ENCODE data around the gene PPP1CA. TPM values are rescaled to one million over a fixed set of nuclear protein-coding genes. Genes with fewer than 3 reads are reported as not detected.

PPP1CA gene
- total RNA-seq, 1 donor from 2014 or later: 262 TPM

DNA sequence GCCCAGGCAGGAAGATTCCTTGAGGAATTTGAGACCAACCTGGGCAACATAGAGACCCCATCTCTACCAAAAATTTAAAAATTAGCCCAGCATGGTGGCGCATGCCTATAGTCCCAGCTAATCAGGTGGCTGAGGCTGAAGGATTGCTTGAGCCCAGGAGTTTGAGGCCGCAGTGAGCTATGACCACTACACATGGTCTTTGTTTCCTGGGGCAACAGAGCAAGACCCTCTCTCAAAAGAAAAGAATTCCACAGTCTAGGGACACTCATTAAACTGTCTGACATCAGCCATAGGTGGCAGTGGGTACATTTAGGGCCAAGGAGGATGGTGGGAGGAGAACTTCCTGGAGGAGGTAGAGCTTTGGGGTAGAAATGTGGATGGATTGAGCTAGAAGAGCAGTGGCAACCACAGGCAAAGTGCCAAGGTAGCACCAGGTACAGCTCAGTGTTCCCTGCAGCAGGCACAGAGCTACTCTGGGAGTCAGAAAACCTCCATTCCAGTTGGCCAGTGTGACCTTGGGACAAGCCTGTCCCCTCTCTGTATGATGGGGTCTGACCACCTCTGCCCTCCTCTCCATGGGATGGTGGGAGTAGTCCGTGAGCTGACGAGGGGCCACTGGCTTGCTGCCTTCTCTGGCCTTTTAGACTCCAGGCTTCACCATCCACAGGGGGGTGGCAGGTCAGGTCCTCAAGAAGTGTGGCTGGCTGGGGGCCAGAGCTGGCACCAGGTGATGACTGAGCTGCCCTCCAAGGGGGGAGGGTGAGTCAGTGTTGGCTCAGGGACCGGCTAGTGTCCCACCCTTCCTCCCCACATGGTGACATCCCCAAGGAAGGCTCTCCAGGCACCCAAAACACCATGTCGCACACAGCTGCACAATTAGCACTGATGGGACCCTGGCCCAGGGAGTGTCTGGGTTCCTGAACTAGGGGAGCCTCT is 24.5 kb downstream of the PPP1CA start:
- H3K27me3 Mint-ChIP-seq (ENCODE audit: low read depth): peaks cover 38% of the 10 kb centered on the region
- no peaks in the 10 kb centered on the region for H3K9me3 Mint-ChIP-seq
- H3K36me3 Mint-ChIP-seq (ENCODE audit: low read depth): no peaks in the 10 kb centered on the region
- DNase-seq (ENCODE audit: low spot score): no peak
- intact Hi-C loops (cut with micrococcal nuclease): no loop called here
- H3K4me3 Mint-ChIP-seq (ENCODE audit: low read depth): no peak overlapping the region
- peaks cover 12% of the 10 kb centered on the region for H3K4me1 Mint-ChIP-seq (ENCODE audit: low read depth)
- no peak overlapping the region for H3K27ac Mint-ChIP-seq

DNA sequence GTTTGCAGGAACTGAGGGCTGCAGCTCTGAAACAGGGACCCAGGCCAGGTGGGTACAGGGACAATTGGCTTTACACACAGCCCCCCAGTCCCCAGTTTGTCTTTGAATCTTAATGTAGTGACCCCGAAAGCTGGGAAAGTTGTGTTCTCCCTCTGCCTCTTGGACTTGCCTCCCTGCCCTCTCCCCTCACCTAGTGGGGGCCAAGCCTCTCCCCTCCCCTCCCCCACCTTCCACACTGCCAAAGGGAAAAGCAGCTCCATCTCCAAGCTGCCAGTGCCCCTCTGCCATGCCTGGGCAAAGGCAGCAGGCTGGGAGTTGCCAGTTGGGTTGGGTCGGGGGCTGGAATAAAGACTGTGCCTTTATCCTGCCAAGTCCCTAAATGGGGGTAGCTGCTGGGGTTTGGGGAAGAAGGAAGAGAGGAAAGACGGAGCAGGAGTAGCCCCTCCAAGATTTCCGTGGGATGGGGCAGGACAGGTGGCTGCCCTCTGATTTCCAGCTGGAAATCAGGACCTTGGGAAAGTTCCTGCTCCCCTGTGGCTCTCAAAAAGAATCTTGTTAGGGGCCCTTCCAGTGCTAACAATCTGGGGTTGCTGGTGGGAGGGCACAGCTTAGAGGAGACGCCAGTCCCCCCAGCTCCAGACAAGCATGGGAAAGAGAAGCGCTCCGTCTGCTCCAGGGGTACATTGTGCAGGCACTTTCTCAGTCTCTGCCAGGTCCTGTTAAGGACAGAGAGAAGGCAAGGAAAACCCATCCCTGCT is 25.4 kb downstream of the PPP1CA start:
- H3K4me1 Mint-ChIP-seq (ENCODE audit: low read depth): peaks cover 18% of the 10 kb centered on the region

DNA sequence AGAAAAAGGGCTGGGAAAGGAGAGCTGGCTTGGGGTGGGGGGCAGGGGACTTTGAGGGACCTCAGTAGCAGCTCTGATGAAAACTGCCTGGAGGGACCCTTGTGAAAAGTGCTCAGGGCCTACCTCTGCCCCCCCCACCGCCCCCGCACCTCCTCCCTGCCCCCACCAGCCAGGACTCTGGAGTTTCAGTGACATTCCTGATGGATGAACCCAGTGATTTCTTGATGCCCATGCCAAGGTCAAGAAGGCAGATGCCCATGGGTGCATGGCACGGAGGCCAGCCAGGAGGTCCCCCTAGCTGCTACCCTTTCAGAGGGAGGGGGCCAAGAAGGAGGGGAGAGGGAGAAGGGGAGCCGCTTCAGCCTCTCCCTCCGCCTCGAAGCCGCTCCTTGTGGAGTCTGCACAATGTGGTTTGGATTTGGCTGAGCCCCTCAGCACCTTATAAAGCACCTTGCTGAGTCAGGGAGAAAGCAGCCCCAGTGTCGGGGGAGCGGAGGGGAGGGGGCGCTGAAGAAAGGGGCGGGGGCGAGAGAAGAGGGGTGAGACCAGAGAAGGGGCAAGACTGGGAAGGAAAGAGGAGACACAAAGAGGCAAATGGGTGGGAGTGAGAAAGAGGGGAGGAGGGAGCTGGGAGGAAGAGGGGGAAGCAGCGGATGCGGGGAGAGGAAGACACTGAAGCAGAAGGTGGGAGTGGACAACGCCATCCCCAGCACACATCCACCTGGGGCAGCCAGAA is 26.2 kb downstream of the PPP1CA start:
- Mint-ChIP-seq H3K4me3 (ENCODE audit: low read depth) (no peak overlapping the region), H3K27me3 (ENCODE audit: low read depth) (peaks cover 44% of the 10 kb centered on the region), H3K4me1 (ENCODE audit: low read depth) (peaks cover 24% of the 10 kb centered on the region), H3K27ac (no peak overlapping the region), H3K36me3 (ENCODE audit: low read depth) (peaks cover 4% of the 10 kb centered on the region), H3K9me3 (no peaks in the 10 kb centered on the region)
- intact Hi-C loops (cut with micrococcal nuclease): no loop called here
- DNase-seq (ENCODE audit: low spot score): no peak

More for the DNA sequence above, 25.4 kb downstream of the PPP1CA start:
- Mint-ChIP-seq H3K27me3 (ENCODE audit: low read depth) (peaks cover 43% of the 10 kb centered on the region), H3K9me3 (no peaks in the 10 kb centered on the region), H3K27ac (no peak overlapping the region), H3K36me3 (ENCODE audit: low read depth) (peaks cover 4% of the 10 kb centered on the region), H3K4me3 (ENCODE audit: low read depth) (no peak overlapping the region)
- DNase-seq (ENCODE audit: low spot score): no peak
- intact Hi-C loops (cut with micrococcal nuclease): no loop called here

DNA sequence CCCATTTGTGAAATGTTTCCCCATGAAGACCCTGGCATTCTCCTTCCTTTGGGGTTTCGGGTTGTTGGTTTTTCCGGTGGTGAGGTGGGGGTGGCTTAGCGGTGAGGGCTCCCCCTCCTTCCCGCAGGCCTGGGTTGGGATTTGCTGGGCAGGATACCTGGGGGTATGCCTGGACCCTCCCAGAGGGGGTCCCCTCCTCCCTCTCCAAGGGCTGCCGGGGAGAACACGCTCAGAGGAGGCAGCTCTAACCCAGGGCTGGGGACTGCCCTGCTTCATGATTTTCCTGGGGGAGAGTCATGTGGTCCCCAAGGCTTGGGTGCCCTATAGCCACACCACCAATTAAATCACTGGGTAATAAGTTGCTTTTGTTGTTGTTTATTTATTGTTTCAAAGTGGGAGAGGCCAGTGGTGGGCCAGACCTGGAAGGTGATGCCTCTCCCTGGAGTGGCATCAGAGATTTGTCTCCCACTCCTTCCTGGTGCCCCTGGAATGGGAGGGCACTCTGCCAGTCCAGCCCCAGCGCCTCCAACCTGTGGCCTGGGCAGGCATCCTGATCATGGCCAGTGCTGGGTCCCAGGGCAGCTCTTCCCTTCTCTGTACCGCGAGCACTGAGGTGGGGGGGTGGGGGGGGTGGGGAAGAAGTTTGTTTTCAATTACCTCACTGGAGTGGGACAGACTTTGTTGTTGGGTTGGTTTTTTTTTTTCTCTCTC is 26.9 kb downstream of the PPP1CA start:
- H3K36me3 Mint-ChIP-seq (ENCODE audit: low read depth): peaks cover 4% of the 10 kb centered on the region
- H3K4me1 Mint-ChIP-seq (ENCODE audit: low read depth): peaks cover 26% of the 10 kb centered on the region
- peak overlapping the region; percentile 89 for H3K4me3 Mint-ChIP-seq (ENCODE audit: low read depth)
- peaks cover 49% of the 10 kb centered on the region for H3K27me3 Mint-ChIP-seq (ENCODE audit: low read depth)
- intact Hi-C loops (cut with micrococcal nuclease): loop anchor here (1.0 kb wide), 1 partner anchor 21 kb away; the partner anchor contains the start of gene POLD4
- DNase-seq (ENCODE audit: low spot score): no peak
- no peak overlapping the region for H3K27ac Mint-ChIP-seq
- no peaks in the 10 kb centered on the region for H3K9me3 Mint-ChIP-seq

DNA sequence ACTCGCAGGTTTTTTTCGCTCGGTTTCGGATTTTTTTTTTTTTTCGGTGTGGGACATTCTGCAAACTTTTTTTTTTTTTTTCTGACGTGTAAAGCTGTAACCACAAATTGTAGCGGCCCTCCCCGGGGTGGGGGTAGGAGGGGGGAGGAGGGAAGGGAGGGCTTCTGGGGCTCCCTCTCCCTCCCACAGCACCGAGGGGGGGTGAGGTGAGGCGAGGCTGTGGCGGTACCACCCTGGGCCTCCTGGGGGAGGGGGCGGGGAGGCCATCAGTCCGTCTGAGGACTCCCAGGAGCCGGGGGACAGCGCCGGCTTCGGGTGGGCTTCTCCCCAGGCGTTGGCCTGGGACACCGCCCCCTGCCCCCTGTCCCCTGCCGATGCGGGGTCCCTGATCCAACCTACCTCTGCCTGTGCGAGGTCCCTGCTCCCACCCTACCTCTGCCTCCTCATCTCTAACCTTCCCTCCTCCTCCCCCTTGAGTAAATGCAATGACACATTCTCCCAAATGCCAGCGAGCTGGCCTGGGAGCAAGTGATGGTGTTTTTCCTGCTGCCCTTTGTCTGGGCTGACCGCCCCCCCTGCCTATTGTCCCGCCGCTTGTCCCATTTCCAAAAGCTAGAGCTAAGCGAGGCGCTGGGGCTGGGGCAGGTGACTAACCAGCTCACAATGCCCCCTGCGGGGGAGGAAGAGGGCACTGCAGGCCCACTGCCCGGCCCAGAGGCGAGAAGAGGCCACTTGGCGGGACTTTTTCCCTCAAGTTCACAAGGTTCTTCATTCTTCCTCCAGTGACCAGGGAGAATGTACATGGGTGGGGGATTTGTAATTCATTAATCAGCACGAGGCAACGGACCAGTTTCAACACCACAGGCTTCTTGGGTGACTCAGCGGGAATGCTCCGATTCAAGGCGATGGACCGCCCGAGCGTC is 27.7 kb downstream of the PPP1CA start:
- H3K36me3 Mint-ChIP-seq (ENCODE audit: low read depth): peaks cover 4% of the 10 kb centered on the region
- no peak for DNase-seq (ENCODE audit: low spot score)
- peaks cover 33% of the 10 kb centered on the region for H3K4me1 Mint-ChIP-seq (ENCODE audit: low read depth)
- intact Hi-C loops (cut with micrococcal nuclease): loop anchor here (1.0 kb wide), 1 partner anchor 21 kb away; the partner anchor contains the start of gene POLD4
- H3K9me3 Mint-ChIP-seq: no peaks in the 10 kb centered on the region
- H3K27ac Mint-ChIP-seq: peak overlapping the region; percentile 87
- H3K27me3 Mint-ChIP-seq (ENCODE audit: low read depth): peaks cover 54% of the 10 kb centered on the region
- peak overlapping the region; percentile 89 for H3K4me3 Mint-ChIP-seq (ENCODE audit: low read depth)

DNA sequence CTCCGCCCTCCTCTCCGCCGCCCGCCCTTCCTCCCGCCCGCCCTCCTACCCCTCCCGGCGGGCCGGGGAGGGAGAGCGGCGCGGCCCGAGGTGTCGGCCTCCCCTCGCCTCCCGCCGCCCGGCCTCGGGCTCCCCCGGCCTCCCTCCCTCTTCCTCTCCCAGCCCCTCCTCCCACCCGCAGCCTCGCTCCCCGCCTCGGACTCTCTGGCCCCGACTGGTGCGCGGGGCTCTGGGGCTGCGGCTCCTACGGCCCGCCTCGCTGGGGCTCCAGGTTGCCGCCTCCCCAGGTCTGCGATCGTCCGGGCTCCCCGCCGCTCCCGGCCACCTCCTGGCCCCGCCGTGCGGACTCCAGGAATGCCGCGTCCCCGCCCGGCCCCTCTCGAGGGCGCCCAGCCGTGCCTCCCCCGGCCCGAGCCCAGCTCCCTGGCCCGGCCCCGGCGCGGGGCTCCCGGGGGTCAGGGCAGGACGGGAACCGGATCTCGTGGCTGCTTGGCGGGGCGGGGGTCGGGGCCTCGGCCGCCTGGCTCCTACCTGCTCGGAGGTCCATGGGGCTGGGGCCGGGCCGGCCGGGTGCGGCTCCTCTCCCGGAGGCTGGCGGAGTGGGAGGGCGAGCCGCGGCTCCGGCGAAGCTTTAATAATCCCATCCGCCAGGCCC is 28.5 kb downstream of the PPP1CA start, which contains the start of gene CLCF1:
Gene CLCF1 (minus strand): TSS at position 606 of the 655 bp plus-strand sequence. CDS start 59 bp downstream, at position 547.
- intact Hi-C loops (cut with micrococcal nuclease): no loop called here
- H3K9me3 Mint-ChIP-seq: no peaks in the 10 kb centered on the region
- peaks cover 53% of the 10 kb centered on the region for H3K27me3 Mint-ChIP-seq (ENCODE audit: low read depth)
- peaks cover 4% of the 10 kb centered on the region for H3K36me3 Mint-ChIP-seq (ENCODE audit: low read depth)
- H3K4me1 Mint-ChIP-seq (ENCODE audit: low read depth): peaks cover 39% of the 10 kb centered on the region
- peak within 1 kb of the TSS; percentile 89 for H3K4me3 Mint-ChIP-seq (ENCODE audit: low read depth)
- no peak for DNase-seq (ENCODE audit: low spot score)
- H3K27ac Mint-ChIP-seq: peak within 1 kb of the TSS; percentile 87

DNA sequence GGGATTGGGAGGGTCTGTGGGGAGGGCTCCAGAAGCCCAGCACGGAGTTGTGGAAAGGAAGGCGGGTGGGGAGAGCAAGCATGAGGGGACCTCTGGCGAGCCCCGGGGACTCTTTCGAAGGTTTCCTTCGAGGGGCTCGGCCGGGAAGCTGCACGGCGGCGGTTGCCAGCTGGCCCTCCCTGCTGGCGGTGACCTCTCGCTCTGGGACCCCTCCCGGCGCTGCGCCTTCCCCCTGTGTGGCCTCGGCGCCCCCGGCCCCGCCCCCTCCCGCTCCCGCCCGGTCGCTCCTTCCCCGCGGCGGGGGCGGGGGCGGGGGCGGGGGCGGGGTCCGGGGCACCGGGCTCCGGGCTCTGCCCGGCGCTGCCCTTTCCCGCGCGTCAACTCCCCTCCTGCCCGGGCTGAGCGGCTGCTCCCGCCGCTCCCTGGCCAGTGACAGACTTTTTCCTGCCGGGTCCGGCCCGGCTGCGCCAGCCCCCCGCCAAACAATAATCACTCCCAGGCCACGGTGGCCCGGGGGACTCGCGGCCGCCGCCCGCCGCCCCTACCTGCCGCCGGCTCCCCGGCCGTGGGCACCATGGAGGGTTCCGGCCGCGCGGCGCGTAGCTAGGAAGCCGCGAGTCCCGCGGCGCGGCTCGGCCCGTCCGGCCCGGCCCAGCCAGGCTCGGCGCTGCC is 29.2 kb downstream of the PPP1CA start:
- no peak overlapping the region for H3K4me3 Mint-ChIP-seq (ENCODE audit: low read depth)
- no peaks in the 10 kb centered on the region for H3K9me3 Mint-ChIP-seq
- H3K4me1 Mint-ChIP-seq (ENCODE audit: low read depth): peaks cover 44% of the 10 kb centered on the region
- intact Hi-C loops (cut with micrococcal nuclease): no loop called here
- no peak overlapping the region for H3K27ac Mint-ChIP-seq
- DNase-seq (ENCODE audit: low spot score): no peak
- H3K27me3 Mint-ChIP-seq (ENCODE audit: low read depth): peaks cover 57% of the 10 kb centered on the region
- H3K36me3 Mint-ChIP-seq (ENCODE audit: low read depth): peaks cover 4% of the 10 kb centered on the region

DNA sequence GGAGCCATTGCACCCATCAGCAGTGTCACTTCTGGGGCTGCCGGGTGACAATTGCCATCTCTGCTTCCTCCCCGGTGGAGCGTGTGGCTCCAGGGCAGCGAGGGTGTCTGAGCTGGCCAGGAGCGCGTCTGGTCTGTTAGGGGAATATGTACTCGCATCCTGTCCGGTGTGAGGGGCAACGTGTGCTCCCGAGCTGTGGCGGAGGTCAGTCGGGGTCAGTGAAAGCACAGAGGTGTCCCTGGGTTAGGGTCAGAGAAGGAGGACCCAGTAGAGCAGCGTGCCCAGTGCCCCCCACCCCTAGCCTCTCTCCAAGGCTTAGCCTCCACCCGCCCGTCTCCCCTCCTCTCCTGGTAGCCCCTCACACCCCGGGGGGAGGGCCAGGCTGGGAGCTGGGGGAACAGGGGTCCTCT is 29.7 kb downstream of the PPP1CA start:
- peaks cover 4% of the 10 kb centered on the region for H3K36me3 Mint-ChIP-seq (ENCODE audit: low read depth)
- intact Hi-C loops (cut with micrococcal nuclease): no loop called here
- H3K4me1 Mint-ChIP-seq (ENCODE audit: low read depth): peaks cover 44% of the 10 kb centered on the region
- no peaks in the 10 kb centered on the region for H3K9me3 Mint-ChIP-seq
- H3K27ac Mint-ChIP-seq: no peak overlapping the region
- H3K27me3 Mint-ChIP-seq (ENCODE audit: low read depth): peaks cover 55% of the 10 kb centered on the region
- DNase-seq (ENCODE audit: low spot score): no peak
- peak overlapping the region; percentile 79 for H3K4me3 Mint-ChIP-seq (ENCODE audit: low read depth)

DNA sequence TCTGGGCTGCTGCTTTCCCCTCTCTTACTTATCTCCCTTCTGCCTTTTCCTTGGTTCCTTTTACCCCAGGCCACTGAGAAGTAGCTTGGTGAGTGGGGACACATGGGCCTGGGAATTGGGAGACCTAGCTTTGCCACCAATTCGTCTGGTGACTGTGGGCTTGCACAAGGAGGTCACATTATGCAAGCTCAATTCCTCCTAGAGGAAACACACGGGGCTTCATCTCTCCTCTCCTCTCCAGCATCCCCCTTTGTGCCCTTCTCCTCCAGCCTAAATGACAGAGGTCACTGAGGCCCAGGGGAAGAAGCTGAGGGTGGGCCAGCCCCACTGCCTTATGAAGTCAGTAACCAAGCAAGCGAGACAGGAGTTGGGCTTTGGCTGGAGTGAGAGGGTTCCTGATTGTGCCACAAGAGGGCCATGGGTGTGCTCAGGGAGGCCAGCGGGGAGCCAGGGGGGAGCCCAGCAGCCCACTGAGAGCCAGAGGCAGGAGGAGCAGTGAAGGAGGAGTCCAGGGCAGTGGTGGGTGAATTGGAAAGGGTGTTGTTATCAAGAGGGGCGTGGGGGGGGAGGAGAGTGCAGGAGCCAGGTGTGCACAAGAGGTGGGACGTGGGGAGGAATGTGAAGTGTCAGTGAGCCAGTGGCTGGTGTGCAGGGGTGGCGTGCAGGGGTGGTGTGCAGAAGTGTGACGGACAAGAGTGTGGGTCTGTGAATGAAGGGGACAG is 30.3 kb downstream of the PPP1CA start:
- Mint-ChIP-seq H3K27me3 (ENCODE audit: low read depth) (peaks cover 54% of the 10 kb centered on the region), H3K9me3 (no peaks in the 10 kb centered on the region), H3K4me1 (ENCODE audit: low read depth) (peaks cover 44% of the 10 kb centered on the region), H3K4me3 (ENCODE audit: low read depth) (peak overlapping the region; percentile 79), H3K27ac (no peak overlapping the region), H3K36me3 (ENCODE audit: low read depth) (peaks cover 4% of the 10 kb centered on the region)
- DNase-seq (ENCODE audit: low spot score): no peak
- intact Hi-C loops (cut with micrococcal nuclease): no loop called here

DNA sequence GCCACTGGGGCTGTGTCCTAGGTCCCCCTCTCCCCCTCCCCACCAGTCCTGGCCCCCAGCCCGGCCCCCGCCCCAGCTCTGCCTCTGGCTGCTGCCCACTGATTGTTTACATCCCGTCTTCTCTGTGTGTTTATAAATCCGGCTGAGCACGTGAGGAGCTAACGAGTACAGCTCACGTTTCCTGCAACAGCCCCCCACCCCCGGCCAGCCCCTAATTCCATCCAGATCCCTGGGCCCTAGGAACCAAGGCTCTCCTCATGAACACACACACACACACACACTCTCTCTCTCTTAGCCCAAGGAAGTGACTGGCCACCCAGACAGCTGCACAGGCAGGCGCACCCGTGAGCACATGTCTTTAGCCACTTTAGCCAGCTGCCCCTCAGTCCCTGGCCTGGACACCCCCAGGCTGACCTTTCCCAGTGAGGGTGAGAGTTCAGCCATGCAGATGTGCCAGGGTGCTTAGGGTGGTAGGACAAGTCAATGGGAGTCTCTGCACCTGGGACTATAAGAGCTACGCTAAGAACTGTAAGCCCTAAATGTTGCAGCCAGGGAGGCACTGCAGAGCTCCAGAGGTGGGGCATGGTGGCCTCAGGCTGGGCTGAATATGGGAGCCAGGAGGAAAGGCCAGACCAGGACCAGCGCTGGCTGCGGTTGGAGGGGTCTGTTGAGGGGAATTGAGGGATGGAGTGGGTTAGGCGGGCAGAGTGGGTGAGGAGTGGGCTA is 31.1 kb downstream of the PPP1CA start:
- Mint-ChIP-seq H3K9me3 (no peaks in the 10 kb centered on the region), H3K27ac (no peak overlapping the region), H3K27me3 (ENCODE audit: low read depth) (peaks cover 56% of the 10 kb centered on the region), H3K4me3 (ENCODE audit: low read depth) (no peak overlapping the region), H3K36me3 (ENCODE audit: low read depth) (peaks cover 4% of the 10 kb centered on the region), H3K4me1 (ENCODE audit: low read depth) (peaks cover 44% of the 10 kb centered on the region)
- no peak for DNase-seq (ENCODE audit: low spot score)
- intact Hi-C loops (cut with micrococcal nuclease): no loop called here

Measured in activated T-helper 2 cell treated with anti-CD3 and anti-CD28 coated beads, Interferon-gamma antibody, Interleukin-2, Interleukin-4, amounts not matched to agents 10 μg/mL and 5 μg/mL and 100 μg/mL, durations not matched to agents 14 hours and 24 hours and 36 hours (primary cell).